Naive thymus-derived CD8-positive, alpha-beta T cell (primary cell): ENCODE measurements around the gene HPSE. TPM values are rescaled to one million over a fixed set of nuclear protein-coding genes. Genes with fewer than 3 reads are reported as not detected.
"Not testable (repeated sequence)": the region's sequence is repeated elsewhere in the genome, so short reads cannot be mapped to it uniquely, and the experiment has no call there.

Source experiments
- ATAC-seq, 2 donors: fragments of 150-1000 bp; cut with Tn5 transposase in 1 of 2; sonication (Bioruptor Pico), chemical (Tn5 transposase) in 1 of 2; 1 replicate in 1 of 2; 2 replicates in 1 of 2; pipeline ENCODE4 v1.10.0; 2021; ENCODE audit warnings: mild to moderate bottlenecking in 2 of 2, moderate library complexity in 2 of 2
- POLR2A ChIA-PET: fragments of 350-600 bp; sonication (Branson Sonifier 250); formaldehyde crosslinking; loops from one replicate; lab custom pipeline; 2021; ENCODE audit warnings: antibody characterized with exemption; lab: Charles Lee
- DNase-seq, 10 donors: peaks; one replicate each; pipeline versions ENCODE4 v3.0.0 to v3.0.0-alpha.2; 2020 to 2022
- H3K27ac Mint-ChIP-seq, 10 donors: one replicate each; pipeline ENCODE4 v1.8.0; 2020 to 2022; ENCODE audit warnings: mild to moderate bottlenecking in 10 of 10, mixed read lengths in 10 of 10, moderate library complexity in 4 of 10, inconsistent platforms in 1 of 10
- H3K27me3 Mint-ChIP-seq, 5 donors: one replicate each; pipeline ENCODE4 v1.8.0; 2021 to 2022; ENCODE audit warnings: mixed read lengths in 5 of 5
- H3K36me3 Mint-ChIP-seq, 3 donors: one replicate each; pipeline ENCODE4 v1.8.0; 2020 to 2022; ENCODE audit warnings: mixed read lengths in 3 of 3, mild to moderate bottlenecking in 2 of 3, inconsistent platforms in 1 of 3
- H3K4me1 Mint-ChIP-seq, 4 donors: one replicate each; pipeline ENCODE4 v1.8.0; 2021 to 2022; ENCODE audit warnings: mixed read lengths in 4 of 4
- H3K4me3 Mint-ChIP-seq, 10 donors: one replicate each; pipeline ENCODE4 v1.8.0; 2020 to 2022; ENCODE audit warnings: mild to moderate bottlenecking in 10 of 10, mixed read lengths in 10 of 10, moderate library complexity in 6 of 10, inconsistent platforms in 1 of 10
- H3K9me3 Mint-ChIP-seq, 9 donors: one replicate each; pipeline ENCODE4 v1.8.0; 2020 to 2022; ENCODE audit warnings: mixed read lengths in 9 of 9, mild to moderate bottlenecking in 3 of 9, inconsistent platforms in 1 of 9, moderate library complexity in 1 of 9
- polyA plus RNA-seq, 3 donors: library from polyadenylated mRNA; unstranded; fragments of 300-500 nt; fragmentation: Illumina TruSeq; gene quantifications; one replicate each; pipeline ENCODE4 v1.2.3, GENCODE V29; 2021
- total RNA-seq, 8 experiments: library from RNA in 2 of 8; stranded (reverse) in 2 of 8; gene quantifications; one replicate each; pipeline ENCODE4 v1.2.3 and lab custom pipeline; 2021 to 2026

HPSE gene
- total and polyA plus RNA-seq, 5 experiments from 2014 or later = 2.5 to 5.3 (median 3.4) TPM

DNA sequence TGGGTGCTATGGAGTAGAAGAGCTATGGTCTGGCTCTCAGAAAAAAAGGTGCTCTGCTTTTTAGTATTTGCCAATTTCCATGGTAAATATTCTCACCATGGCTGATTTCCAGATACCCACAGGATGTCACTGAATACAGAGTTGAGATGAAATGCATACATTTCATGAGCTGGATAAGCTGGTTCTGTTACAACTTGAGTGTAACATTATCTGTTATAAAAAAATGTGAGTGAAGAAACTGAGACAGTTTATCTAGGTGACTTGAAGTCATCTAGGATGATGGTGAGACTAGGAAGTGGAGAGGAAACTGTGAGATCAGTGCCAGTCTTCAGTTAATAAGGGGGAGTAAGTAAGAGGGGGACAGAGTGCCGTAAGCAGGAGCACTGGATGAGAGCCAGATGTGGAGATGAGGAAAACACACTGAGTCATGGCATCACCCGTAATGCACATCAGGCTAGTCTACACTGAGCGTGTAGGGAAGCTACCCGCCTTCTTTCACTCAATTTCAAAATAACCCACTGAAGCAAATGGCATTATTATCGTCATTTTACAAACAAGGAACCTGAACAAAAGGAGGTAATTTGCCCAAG is 5.0 kb downstream of the HPSE start:
- POLR2A ChIA-PET = no interaction called here

GRCh38 chr4:83328521-83329187 is 6.0 kb downstream of the HPSE start:
- Mint-ChIP-seq H3K27me3 (no peaks in the 10 kb centered on the region), H3K4me1 (peaks cover 2 to 22% (median 8%) of the 10 kb centered on the region in 4 donors), H3K4me3 (no peak overlapping the region), H3K27ac (no peak overlapping the region), H3K36me3 (peaks cover 0 to 10% (median 5%) of the 10 kb centered on the region in 3 donors), H3K9me3 (no peaks in the 10 kb centered on the region)
- POLR2A ChIA-PET = no interaction called here
- DNase-seq = no peak
- ATAC-seq = no peak

More for the DNA sequence above, 5.0 kb downstream of the HPSE start:
- peaks cover 0 to 10% (median 5%) of the 10 kb centered on the region in 3 donors for H3K36me3 Mint-ChIP-seq
- H3K4me3 Mint-ChIP-seq = no peak overlapping the region
- H3K27me3 Mint-ChIP-seq = no peaks in the 10 kb centered on the region
- peaks cover 6 to 30% (median 16%) of the 10 kb centered on the region in 4 donors for H3K4me1 Mint-ChIP-seq
- ATAC-seq = no peak
- H3K9me3 Mint-ChIP-seq = no peaks in the 10 kb centered on the region
- H3K27ac Mint-ChIP-seq = no peak overlapping the region
- no peak for DNase-seq

DNA sequence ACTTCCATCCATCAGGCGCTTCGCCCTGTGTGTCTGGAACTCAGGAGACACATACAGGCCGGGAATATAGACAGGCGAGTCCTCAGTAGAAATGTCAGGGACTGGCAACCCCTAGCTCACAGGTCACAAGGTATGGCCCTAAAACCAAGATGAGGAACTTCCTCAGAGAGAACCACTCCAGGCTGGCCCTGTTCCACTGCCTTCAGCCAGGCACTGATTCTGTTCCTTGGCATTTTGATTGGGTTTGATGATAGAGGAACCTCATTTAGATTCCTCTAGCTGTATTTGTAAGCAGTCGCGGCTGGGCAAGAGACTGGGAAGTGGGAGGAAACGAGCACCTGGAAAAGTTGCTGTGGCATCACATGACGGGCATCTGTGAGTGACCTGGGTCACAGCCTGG is 8.1 kb downstream of the HPSE start:
- POLR2A ChIA-PET = no interaction called here
- no peak for DNase-seq
- H3K4me1 Mint-ChIP-seq = peaks cover 0 to 7% (median 3%) of the 10 kb centered on the region in 4 donors
- H3K9me3 Mint-ChIP-seq = no peaks in the 10 kb centered on the region
- H3K27me3 Mint-ChIP-seq = no peaks in the 10 kb centered on the region
- H3K27ac Mint-ChIP-seq = no peak overlapping the region
- no peak for ATAC-seq
- peaks cover 0 to 18% (median 9%) of the 10 kb centered on the region in 3 donors for H3K36me3 Mint-ChIP-seq
- no peak overlapping the region for H3K4me3 Mint-ChIP-seq

DNA sequence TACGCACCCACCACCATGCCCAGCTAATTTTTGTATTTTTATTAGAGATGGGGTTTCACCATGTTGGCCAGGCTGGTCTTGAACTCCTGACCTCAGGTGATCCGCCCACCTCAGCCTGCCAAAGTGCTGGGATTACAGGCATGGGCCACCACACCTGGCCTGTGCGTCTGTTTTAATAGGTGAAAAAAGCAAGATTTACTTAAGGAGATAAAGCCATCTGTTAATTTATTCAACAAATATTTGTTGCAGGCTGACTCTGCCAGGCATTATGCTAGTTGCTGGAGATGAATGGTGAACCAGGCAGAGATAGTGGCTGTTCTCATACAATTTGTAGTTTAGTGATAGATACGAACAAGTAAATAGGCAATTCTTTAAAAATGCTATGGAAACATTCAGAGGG is 9.3 kb downstream of the HPSE start:
- H3K4me3 Mint-ChIP-seq, H3K27me3 Mint-ChIP-seq, H3K9me3 Mint-ChIP-seq, ATAC-seq, DNase-seq, POLR2A ChIA-PET: not testable (repeated sequence)
- Mint-ChIP-seq H3K4me1 (peaks cover 6 to 11% (median 8%) of the 10 kb centered on the region in 4 donors), H3K36me3 (peaks cover 0 to 17% (median 9%) of the 10 kb centered on the region in 3 donors), H3K27ac (peak overlapping the region in 1 of 10 donors; percentile 24)

- POLR2A ChIA-PET = no interaction called here
- no peak for ATAC-seq
- no peak for DNase-seq
- no peaks in the 10 kb centered on the region for H3K9me3 Mint-ChIP-seq
- no peak overlapping the region for H3K4me3 Mint-ChIP-seq
- H3K27me3 Mint-ChIP-seq = no peaks in the 10 kb centered on the region
- no peak overlapping the region for H3K27ac Mint-ChIP-seq
- H3K36me3 Mint-ChIP-seq = peaks cover 8 to 20% (median 18%) of the 10 kb centered on the region in 3 donors
- H3K4me1 Mint-ChIP-seq = peaks cover 4 to 8% (median 6%) of the 10 kb centered on the region in 4 donors
Observed at GRCh38 chr4:83323136-83323535, 11.5 kb downstream of the HPSE start.

GRCh38 chr4:83320548-83320947 is 14.1 kb downstream of the HPSE start:
- Mint-ChIP-seq H3K27me3 (no peaks in the 10 kb centered on the region), H3K27ac (peak overlapping the region in 6 of 10 donors; percentile 18 to 63 (median 47)), H3K9me3 (no peaks in the 10 kb centered on the region), H3K4me1 (peaks cover 4 to 11% (median 6%) of the 10 kb centered on the region in 4 donors), H3K4me3 (no peak overlapping the region), H3K36me3 (peaks cover 12 to 29% (median 28%) of the 10 kb centered on the region in 3 donors)
- no peak for DNase-seq
- POLR2A ChIA-PET = interaction anchor here (0.6 to 0.7 kb wide), 2 partner anchors 13 to 103 kb away, joined by 3 read pairs; no protein-coding TSS in a partner anchor
- ATAC-seq = peak in 1 of 2 donors; percentile 46

DNA sequence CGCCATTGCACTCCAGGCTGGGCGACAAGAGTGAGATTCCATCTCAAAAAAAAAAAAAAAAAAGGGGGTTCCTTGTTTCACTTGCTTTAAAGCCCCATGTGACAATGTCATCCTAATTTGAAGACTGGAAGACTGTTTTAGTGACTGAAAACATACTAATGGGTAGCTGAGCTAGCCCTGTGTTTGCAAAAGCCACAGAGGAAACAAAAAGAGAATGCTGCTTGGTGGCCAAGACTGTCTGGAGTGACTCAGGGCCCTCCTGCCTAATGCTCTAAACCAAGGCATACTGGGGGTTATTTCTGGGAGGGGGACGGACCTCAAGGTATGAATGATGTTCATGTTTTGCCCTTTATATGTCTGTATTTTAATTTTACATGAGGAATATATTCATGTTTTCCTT is 16.0 kb downstream of the HPSE start:
- POLR2A ChIA-PET = no interaction called here
- H3K9me3 Mint-ChIP-seq = no peaks in the 10 kb centered on the region
- no peak for ATAC-seq
- no peak for DNase-seq
- peaks cover 12 to 29% (median 28%) of the 10 kb centered on the region in 3 donors for H3K36me3 Mint-ChIP-seq
- no peak overlapping the region for H3K4me3 Mint-ChIP-seq
- no peaks in the 10 kb centered on the region for H3K27me3 Mint-ChIP-seq
- peak overlapping the region in 1 of 10 donors; percentile 65 for H3K27ac Mint-ChIP-seq
- peaks cover 4 to 11% (median 6%) of the 10 kb centered on the region in 4 donors for H3K4me1 Mint-ChIP-seq

GRCh38 chr4:83317671-83318070 is 17.0 kb downstream of the HPSE start:
- POLR2A ChIA-PET = no interaction called here
- DNase-seq (no peak), ATAC-seq (no peak)
- Mint-ChIP-seq H3K27ac (no peak overlapping the region), H3K9me3 (no peaks in the 10 kb centered on the region), H3K4me3 (no peak overlapping the region), H3K4me1 (peaks cover 4 to 11% (median 6%) of the 10 kb centered on the region in 4 donors), H3K27me3 (no peaks in the 10 kb centered on the region), H3K36me3 (peaks cover 12 to 32% (median 30%) of the 10 kb centered on the region in 3 donors)

GRCh38 chr4:83316459-83317165 is 18.0 kb downstream of the HPSE start:
- H3K4me1 Mint-ChIP-seq = peaks cover 4 to 11% (median 6%) of the 10 kb centered on the region in 4 donors
- no peak for ATAC-seq
- H3K9me3 Mint-ChIP-seq = no peaks in the 10 kb centered on the region
- no peaks in the 10 kb centered on the region for H3K27me3 Mint-ChIP-seq
- no peak overlapping the region for H3K27ac Mint-ChIP-seq
- peaks cover 16 to 35% (median 32%) of the 10 kb centered on the region in 3 donors for H3K36me3 Mint-ChIP-seq
- H3K4me3 Mint-ChIP-seq = no peak overlapping the region
- DNase-seq = no peak
- POLR2A ChIA-PET = no interaction called here

DNA sequence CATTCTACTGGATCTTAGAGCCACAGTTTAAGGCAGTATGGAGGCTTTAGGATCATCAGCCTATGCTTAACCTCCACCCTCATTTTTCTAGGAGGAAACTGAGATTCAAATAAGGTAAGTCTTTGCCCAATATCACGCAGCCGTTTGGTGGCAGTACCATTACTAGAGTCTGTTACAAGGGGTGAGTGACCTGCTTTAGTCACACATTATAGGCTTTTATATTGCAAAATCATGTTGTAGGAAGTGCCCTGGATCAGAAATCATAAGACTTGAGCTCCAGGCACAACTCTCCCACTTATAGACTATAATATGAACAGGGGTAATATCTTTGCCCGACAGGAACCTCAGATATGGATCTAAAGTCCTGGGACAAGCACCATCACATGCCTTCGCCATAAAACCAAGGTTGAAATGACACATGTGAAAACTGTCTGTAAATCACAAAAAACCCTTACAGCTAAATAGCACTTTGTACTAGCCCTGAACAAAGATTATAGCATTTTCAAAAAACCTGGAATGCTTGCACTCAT is 19.2 kb downstream of the HPSE start:
- DNase-seq (no peak), ATAC-seq (no peak)
- Mint-ChIP-seq H3K27me3 (no peaks in the 10 kb centered on the region), H3K36me3 (peaks cover 17 to 38% (median 35%) of the 10 kb centered on the region in 3 donors), H3K9me3 (no peaks in the 10 kb centered on the region), H3K4me1 (peaks cover 0 to 3% (median 0%) of the 10 kb centered on the region in 4 donors), H3K4me3 (no peak overlapping the region), H3K27ac (no peak overlapping the region)
- POLR2A ChIA-PET = no interaction called here

DNA sequence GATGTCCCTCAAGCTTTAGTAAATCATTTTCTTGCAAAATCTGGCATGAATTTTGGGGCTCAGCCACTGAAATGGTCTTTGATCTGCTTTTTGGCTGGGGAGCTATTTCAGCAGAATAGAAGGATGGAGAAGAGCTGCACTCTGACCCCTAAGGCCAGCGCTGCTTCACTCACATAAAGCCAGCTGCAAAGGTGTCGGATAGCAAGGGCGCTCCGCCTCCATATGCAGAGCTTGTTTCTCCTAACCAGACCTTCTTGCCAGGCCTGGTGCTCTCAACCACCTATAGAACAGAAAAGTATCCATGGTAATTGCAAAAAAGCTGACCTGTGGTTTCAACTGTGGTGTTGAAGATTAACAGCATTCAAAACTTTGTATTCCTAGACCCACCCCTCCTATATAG is 26.0 kb downstream of the HPSE start:
- peaks cover 5 to 35% (median 34%) of the 10 kb centered on the region in 3 donors for H3K36me3 Mint-ChIP-seq
- H3K27ac Mint-ChIP-seq = no peak overlapping the region
- no peak for ATAC-seq
- H3K4me1 Mint-ChIP-seq = no peaks in the 10 kb centered on the region
- no peaks in the 10 kb centered on the region for H3K9me3 Mint-ChIP-seq
- DNase-seq = no peak
- no peak overlapping the region for H3K4me3 Mint-ChIP-seq
- POLR2A ChIA-PET = no interaction called here
- no peaks in the 10 kb centered on the region for H3K27me3 Mint-ChIP-seq

GRCh38 chr4:83307920-83308319 is 26.7 kb downstream of the HPSE start:
- no peak overlapping the region for H3K4me3 Mint-ChIP-seq
- peaks cover 5 to 33% (median 33%) of the 10 kb centered on the region in 3 donors for H3K36me3 Mint-ChIP-seq
- no peaks in the 10 kb centered on the region for H3K9me3 Mint-ChIP-seq
- no peaks in the 10 kb centered on the region for H3K4me1 Mint-ChIP-seq
- H3K27me3 Mint-ChIP-seq = no peaks in the 10 kb centered on the region
- no peak overlapping the region for H3K27ac Mint-ChIP-seq
- ATAC-seq = no peak
- POLR2A ChIA-PET = no interaction called here
- DNase-seq = no peak

- DNase-seq (no peak), ATAC-seq (no peak)
- H3K27me3 Mint-ChIP-seq = no peaks in the 10 kb centered on the region
- peaks cover 0 to 33% (median 30%) of the 10 kb centered on the region in 3 donors for H3K36me3 Mint-ChIP-seq
- H3K9me3 Mint-ChIP-seq = no peaks in the 10 kb centered on the region
- no peak overlapping the region for H3K27ac Mint-ChIP-seq
- H3K4me3 Mint-ChIP-seq = no peak overlapping the region
- no peaks in the 10 kb centered on the region for H3K4me1 Mint-ChIP-seq
- POLR2A ChIA-PET = no interaction called here
Observed at GRCh38 chr4:83305187-83305586, 29.5 kb downstream of the HPSE start.
